Gastrocnemius medialis (tissue), 4 donors: ENCODE measurements around the gene PIGM.

Source experiments
- CTCF ChIP-seq, 5 experiments: fragments of 450-650 bp in 3 of 5; fragments of 200-600 bp in 2 of 5; sonication (generic) in 2 of 5; IDR thresholded peaks in 4 of 5; conservative IDR thresholded peaks in 1 of 5; 1 replicate in 4 of 5; 2 replicates in 1 of 5; pipeline ENCODE4 v1.5.1; 2016 to 2019; ENCODE audit warnings: antibody characterized with exemption in 5 of 5, mild to moderate bottlenecking in 3 of 5, moderate library complexity in 3 of 5
- POLR2A ChIP-seq, 2 donors: fragments of 450-650 bp; IDR thresholded peaks; one replicate each; pipeline ENCODE4 v1.6.1; 2017; ENCODE audit warnings: antibody characterized with exemption in 2 of 2, mild to moderate bottlenecking in 2 of 2, moderate library complexity in 2 of 2

- TF ChIP-seq CTCF (IDR thresholded peaks at IDR 0.05 in 4 of 5, conservative IDR thresholded peaks at IDR 0.05 in 1 of 5) = no peak
- TF ChIP-seq POLR2A (IDR thresholded peaks at IDR 0.05) = no peak
Measured at GRCh38 chr1:160021376-160022074, 10.3 kb downstream of the PIGM start.
